ENCODE data around the gene SLX4IP. TPM values are rescaled to one million over a fixed set of nuclear protein-coding genes. Genes with fewer than 3 reads are reported as not detected.

SLX4IP gene
- total RNA-seq, 1 experiment from 2014 or later = 11.1 TPM

- H3K4me2 ChIP-seq (ENCODE audit: low read length) = peak overlapping the region; percentile 49
Measured at GRCh38 chr20:10468340-10468845, 33.3 kb downstream of the SLX4IP start.

More at GRCh38 chr20:10468340-10468845, 33.3 kb downstream of the SLX4IP start:
- H3K9me3 ChIP-seq (ENCODE audit: control insufficient read depth in 1 of 2, insufficient read depth in 1 of 2, low read depth in 1 of 2, low read length in 2 of 2) = no peaks in the 10 kb centered on the region
- intact Hi-C loops (cut with micrococcal nuclease) = loop anchor here (2.0 to 10.0 kb wide), 2 partner anchors 72 to 806 kb away; no protein-coding TSS in a partner anchor
- no peaks in the 10 kb centered on the region for H4K20me1 ChIP-seq (ENCODE audit: insufficient read depth)
- ChIA-PET RAD21 (ENCODE audit: low non-redundant PET in 1 of 2, low total read pairs in 2 of 2, uncharacterized antibody in 2 of 2, unreplicated experiment in 2 of 2) (interaction anchor here in 1 of 2 experiments (0.8 kb wide), 1 partner anchor 33 kb away, joined by 3 read pairs; the partner anchor contains the start of gene SLX4IP), CTCF (interaction anchor here (1.6 kb wide), 1 partner anchor 68 kb away, joined by 6 read pairs; no protein-coding TSS in a partner anchor), POLR2A (no interaction called here)
- TF ChIP-seq SP1 (IDR thresholded peaks at IDR 0.05; ENCODE audit: low read depth) = peak; percentile 38; the same call in 1 of the 2 replicates
- TF ChIP-seq MAX (IDR thresholded peaks at IDR 0.05) = no peak
- TF ChIP-seq FOSL1 (IDR thresholded peaks at IDR 0.05; ENCODE audit: low read depth) = peak; percentile 52; the same call in 1 of the 2 replicates
- TF ChIP-seq SIN3A (IDR thresholded peaks at IDR 0.05; ENCODE audit: low read depth) = no peak
- TF ChIP-seq JUND (IDR thresholded peaks at IDR 0.05) = peak; percentile 34; the same call in 1 of the 2 replicates
- no peak for TF ChIP-seq TCF7L2 (IDR thresholded peaks at IDR 0.05; ENCODE audit: borderline replicate concordance, extremely low read depth, insufficient read depth, insufficient read length)
- TF ChIP-seq ZBTB33 (IDR thresholded peaks at IDR 0.05; ENCODE audit: extremely low read depth, insufficient replicate concordance, low read length) = no peak
- H3K9me2 ChIP-seq (ENCODE audit: insufficient read depth) = no peaks in the 10 kb centered on the region
- no TSS peak for BruUV-seq (replicated peaks)
- no peak for DNase-seq (ENCODE audit: low read depth, low spot score)
- no peak overlapping the region for H2AFZ ChIP-seq (ENCODE audit: low read depth, low read length, poor library complexity, severe bottlenecking)
- H3K27me3 ChIP-seq (ENCODE audit: insufficient read depth, low read length) = no peaks in the 10 kb centered on the region
- peak overlapping the region; percentile 48 for H3K27ac ChIP-seq (ENCODE audit: low read depth, low read length)
- H3K4me3 ChIP-seq (replicated peaks in 1 of 2; ENCODE audit: low read depth in 1 of 2, low read length in 2 of 2) = peak overlapping the region in 1 of 2 experiments; percentile 5; a peak in 1 of 4 replicates
- no peak overlapping the region for H3K9ac ChIP-seq (ENCODE audit: low read length)
- H3K36me3 ChIP-seq (ENCODE audit: control insufficient read depth in 1 of 2, insufficient read depth in 2 of 2, low read length in 2 of 2) = no peaks in the 10 kb centered on the region
- peak; percentile 58 for ATAC-seq
- peaks cover 35 to 38% of the 10 kb centered on the region in 2 experiments for H3K4me1 ChIP-seq (ENCODE audit: control insufficient read depth in 1 of 2, insufficient read depth in 2 of 2, low read length in 2 of 2)
- peaks cover 4% of the 10 kb centered on the region; the same call in 1 of the 2 replicates for H3K79me2 ChIP-seq (ENCODE audit: insufficient read depth, low read length)

Data from HCT116 (cell line).